GM21723 (cell line): ENCODE data around the gene CASP10.
A peak's percentile ranks its signal among the peaks of the same experiment; 100 is the strongest.

Experiments
- ATAC-seq: cut with Tn5 transposase; IDR thresholded peaks from one replicate; pipeline ENCODE4 v1.9.1; 2021; ENCODE audit warnings: mild to moderate bottlenecking, moderate library complexity; ENCODE audit not compliant: unreplicated experiment

Gene CASP10

GRCh38 chr2:201195331-201195730, 12.4 kb downstream of the CASP10 start:
- ATAC-seq: no peak

GRCh38 chr2:201196003-201196402, 13.1 kb downstream of the CASP10 start:
- no peak for ATAC-seq

GRCh38 chr2:201196803-201197202, 13.9 kb downstream of the CASP10 start:
- ATAC-seq: no peak

- ATAC-seq: no peak
These were observed 14.8 kb downstream of the CASP10 start for GRCh38 chr2:201197781-201198180.

GRCh38 chr2:201199847-201200246, 16.9 kb downstream of the CASP10 start:
- no peak for ATAC-seq

DNA sequence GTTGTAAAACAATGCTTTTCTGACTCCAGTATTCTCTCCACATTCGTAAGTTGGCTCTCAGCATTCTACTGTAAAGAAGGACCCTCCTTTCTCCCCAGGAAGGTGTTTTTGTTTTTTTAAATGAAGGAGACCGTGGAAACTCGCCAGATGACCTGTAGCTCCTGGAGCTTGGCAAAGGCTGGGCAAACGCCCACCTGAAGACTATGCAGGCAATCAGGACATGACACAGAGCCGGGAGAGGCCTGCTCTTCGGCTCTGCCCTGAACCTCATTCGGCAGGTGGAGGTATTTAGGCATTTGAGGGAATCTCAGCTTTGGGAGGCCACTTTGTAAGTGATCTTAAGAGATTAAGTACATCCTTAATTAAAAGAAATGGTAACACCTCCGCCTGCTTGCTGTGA, 17.4 kb downstream of the CASP10 start:
- ATAC-seq: no peak

- no peak for ATAC-seq
These were observed 18.4 kb downstream of the CASP10 start for GRCh38 chr2:201201371-201201770.

GRCh38 chr2:201203916-201204654, 21.1 kb downstream of the CASP10 start:
- ATAC-seq: no peak

GRCh38 chr2:201204655-201205514, 21.9 kb downstream of the CASP10 start:
- no peak for ATAC-seq

GRCh38 chr2:201205515-201205849, 22.5 kb downstream of the CASP10 start:
- no peak for ATAC-seq

- peak; percentile 77 for ATAC-seq
These were observed 25.8 kb downstream of the CASP10 start for GRCh38 chr2:201208563-201209252.

DNA sequence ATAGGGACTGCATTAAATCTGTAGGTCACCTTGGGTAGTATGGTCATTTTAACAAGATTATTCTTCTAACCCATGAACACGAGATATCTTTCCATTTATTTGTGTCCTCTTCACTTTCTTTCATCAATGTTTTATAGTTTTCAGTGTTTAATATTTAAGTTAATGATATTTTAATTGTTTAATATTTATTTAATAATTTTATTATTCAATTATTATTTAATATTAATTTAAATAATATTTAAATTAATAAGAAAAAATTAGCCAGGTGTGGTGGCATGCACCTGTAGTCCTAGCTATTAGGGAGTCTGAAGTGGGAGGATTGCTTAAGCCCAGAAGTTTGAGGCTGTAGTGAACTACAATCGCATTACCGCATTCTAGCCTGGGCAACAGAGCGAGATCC, 33.0 kb downstream of the CASP10 start:
- ATAC-seq: no peak

GRCh38 chr2:201216918-201217317, 34.0 kb downstream of the CASP10 start:
- no peak for ATAC-seq

- no peak for ATAC-seq
These were observed 35.8 kb downstream of the CASP10 start for GRCh38 chr2:201218780-201219179.

DNA sequence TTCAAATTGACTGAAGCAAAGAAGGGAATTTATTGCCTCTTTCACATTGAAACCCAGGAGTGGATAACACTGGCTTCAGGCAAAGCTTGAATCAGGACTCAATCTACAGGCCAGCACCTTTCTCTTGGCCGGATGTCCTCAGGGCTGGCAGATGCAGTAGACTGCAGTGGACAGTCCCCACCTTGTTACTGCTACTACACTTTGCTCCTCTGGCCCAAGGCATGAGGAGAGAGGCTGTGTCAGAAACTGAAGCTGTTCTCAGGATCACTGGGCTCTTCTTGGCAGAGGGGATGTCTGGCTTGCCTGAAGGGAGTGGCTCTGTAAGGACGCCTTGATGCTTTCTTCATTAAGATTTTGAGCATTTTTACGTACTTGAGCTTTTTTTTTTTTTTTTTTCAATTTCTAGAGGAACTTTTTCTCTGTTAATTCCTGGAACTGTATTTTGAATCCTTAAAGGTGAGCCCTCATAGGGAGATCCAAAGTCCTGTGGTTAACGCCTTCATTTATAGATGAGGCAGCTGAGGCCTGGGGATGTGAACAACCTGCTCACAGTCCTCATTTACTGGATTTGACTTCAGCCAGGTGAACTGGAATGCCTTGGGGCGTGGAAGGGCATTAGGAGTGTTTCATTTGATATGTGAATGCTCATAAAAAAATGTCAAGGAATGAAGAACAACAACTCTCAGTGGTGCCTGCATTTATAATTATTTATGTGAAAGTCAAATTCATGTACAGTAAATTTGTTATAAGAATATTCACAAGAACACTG, 36.6 kb downstream of the CASP10 start:
- ATAC-seq: no peak

DNA sequence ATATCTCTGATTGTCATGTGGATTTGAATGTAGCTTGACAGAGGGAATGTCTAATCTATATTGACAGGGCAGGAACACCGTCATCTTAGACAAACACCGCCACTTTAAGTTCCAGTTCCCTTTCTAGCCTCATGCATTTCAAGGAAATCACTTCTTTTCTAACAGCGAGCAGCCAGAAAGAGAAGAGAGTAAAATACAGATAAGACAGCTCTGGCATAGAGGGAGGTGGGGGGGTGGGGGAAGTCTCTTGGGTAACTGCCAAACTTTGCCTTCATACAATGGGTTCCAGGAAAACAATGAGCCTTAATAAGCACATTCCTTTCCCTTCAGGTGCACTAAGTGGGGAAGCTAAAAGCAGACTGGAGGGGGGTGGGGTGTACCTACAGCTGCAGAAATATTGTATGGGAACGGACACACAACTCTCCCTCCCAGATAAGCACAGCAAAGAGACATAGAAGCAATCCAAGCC, 37.2 kb downstream of the CASP10 start:
- no peak for ATAC-seq

DNA sequence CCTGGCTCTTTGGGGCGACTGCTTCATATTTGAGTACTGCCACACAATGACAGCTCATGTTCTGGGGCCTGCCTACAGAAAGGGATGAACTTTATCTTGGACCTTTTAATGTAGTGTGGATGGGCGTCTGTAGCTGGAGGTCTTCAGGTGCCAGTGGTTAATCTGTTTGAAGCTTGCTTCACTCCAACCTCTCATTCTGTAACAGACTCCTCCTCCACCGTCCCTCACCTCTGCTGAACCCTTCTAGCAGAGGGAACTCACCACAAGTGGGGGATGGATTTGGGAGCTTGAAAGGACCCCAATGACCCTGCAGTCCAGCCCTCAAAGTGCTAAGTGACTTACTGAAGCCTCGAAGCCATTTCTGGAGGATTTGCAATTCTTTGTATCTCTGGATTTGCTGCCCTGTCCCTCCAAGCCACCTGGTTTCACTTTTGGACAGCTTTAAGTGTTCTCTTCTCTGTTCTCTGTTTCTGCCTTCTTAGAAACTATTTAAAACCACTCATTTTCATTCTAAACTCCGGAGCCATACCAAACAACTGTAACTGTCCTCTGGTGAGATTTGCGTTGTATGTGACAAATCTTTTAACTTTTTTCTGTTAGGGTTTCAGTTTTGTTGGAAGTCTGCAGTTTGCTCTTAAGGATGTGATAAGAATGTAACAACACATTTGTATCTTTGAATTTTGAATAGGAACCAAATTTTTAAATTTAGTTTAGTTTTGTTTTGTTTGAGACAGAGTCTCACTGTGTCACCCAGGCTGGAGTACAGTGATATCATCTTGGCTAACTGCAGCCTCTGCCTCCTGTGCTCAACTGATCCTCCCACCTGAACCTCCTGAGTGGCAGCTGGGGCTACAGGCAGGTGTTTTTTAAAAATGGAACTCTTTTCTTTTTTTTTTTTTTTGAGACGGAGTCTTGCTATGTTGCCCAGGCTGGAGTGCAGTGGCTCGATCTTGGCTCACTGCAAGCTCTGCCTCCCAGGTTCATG, 40.4 kb downstream of the CASP10 start:
- peak; percentile 96 for ATAC-seq

DNA sequence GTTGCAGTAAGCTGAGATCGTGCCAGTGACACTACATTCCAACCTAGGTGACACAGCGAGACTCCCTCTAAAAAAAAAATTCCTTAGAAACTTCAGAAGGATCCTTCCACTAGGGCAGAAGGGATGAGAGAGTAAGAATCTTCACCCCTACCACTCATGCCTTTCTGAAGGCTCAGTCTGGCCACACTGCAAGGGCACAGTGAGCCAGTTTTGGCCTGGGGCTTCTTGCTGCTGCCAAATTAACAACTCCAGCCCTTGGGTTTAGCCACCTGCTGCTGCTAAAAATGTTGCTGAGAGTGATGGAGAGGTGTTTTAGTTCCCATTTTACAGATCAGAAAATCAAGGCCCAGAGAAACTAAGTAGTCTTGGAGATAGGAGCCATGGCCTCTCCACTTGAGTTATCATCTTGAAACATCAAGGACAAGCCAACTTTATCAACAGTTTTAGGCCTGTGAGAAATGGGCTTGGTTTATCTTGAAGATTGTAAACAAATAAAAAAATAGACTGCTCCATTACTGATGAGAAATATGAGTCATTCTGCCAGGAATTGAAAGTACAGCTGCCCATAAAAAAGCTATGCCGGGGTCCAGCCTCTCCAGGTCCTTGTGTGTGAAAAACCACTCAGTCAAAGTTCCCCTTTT, 45.5 kb downstream of the CASP10 start:
- ATAC-seq: no peak

- ATAC-seq: no peak
These were observed 46.0 kb downstream of the CASP10 start for GRCh38 chr2:201228912-201229290.
